ENCODE data around the gene PLXNA3. TPM values are rescaled to one million over a fixed set of nuclear protein-coding genes. Genes with fewer than 3 reads are reported as not detected.

Gene PLXNA3
- polyA plus RNA-seq, 1 experiment: 36.0 TPM

- no peak overlapping the region for H3K4me3 ChIP-seq (ENCODE audit: low read depth, low read length)
- ChIA-PET POLR2A (no interaction called here), CTCF (interaction anchor here (1.5 kb wide), 1 partner anchor 13 kb away, joined by 3 read pairs; no protein-coding TSS in a partner anchor)
- TF ChIP-seq CTCF (IDR thresholded peaks at IDR 0.05; ENCODE audit: insufficient read depth, low read depth, low read length): no peak
- no peaks in the 10 kb centered on the region; the same call in 1 of the 2 replicates for H3K36me3 ChIP-seq (ENCODE audit: control insufficient read depth, insufficient read depth, low read length)
- no peaks in the 10 kb centered on the region for H3K27me3 ChIP-seq (ENCODE audit: control insufficient read depth, insufficient read depth, low read length)
- DNase-seq (ENCODE audit: low read depth): no peak
Observed at GRCh38 chrX:154420402-154420756, 37.7 kb upstream of the PLXNA3 start.

- peaks cover under 1% of the 10 kb centered on the region; the same call in 1 of the 2 replicates for H3K36me3 ChIP-seq (ENCODE audit: control insufficient read depth, insufficient read depth, low read length)
- no peaks in the 10 kb centered on the region for H3K27me3 ChIP-seq (ENCODE audit: control insufficient read depth, insufficient read depth, low read length)
- ChIA-PET CTCF (interaction anchor here (1.1 kb wide), 1 partner anchor 15 kb away, joined by 3 read pairs; no protein-coding TSS in a partner anchor), POLR2A (no interaction called here)
- no peak for TF ChIP-seq CTCF (IDR thresholded peaks at IDR 0.05; ENCODE audit: insufficient read depth, low read depth, low read length)
- no peak overlapping the region for H3K4me3 ChIP-seq (ENCODE audit: low read depth, low read length)
- DNase-seq (ENCODE audit: low read depth): no peak
Observed at GRCh38 chrX:154426916-154427770, 30.9 kb upstream of the PLXNA3 start.

- ChIA-PET CTCF (interaction anchor here (0.6 to 0.8 kb wide), 2 partner anchors 17 to 30 kb away, joined by 3 to 6 read pairs; partner anchors contain the start of genes RPL10 and TAFAZZIN), POLR2A (no interaction called here)
- peaks cover 3% of the 10 kb centered on the region; the same call in 1 of the 2 replicates for H3K36me3 ChIP-seq (ENCODE audit: control insufficient read depth, insufficient read depth, low read length)
- peak; percentile 61 for DNase-seq (ENCODE audit: low read depth)
- TF ChIP-seq CTCF (IDR thresholded peaks at IDR 0.05; ENCODE audit: insufficient read depth, low read depth, low read length): no peak
- H3K4me3 ChIP-seq (ENCODE audit: low read depth, low read length): peak within 1 kb of the TSS; percentile 66
- no peaks in the 10 kb centered on the region for H3K27me3 ChIP-seq (ENCODE audit: control insufficient read depth, insufficient read depth, low read length)
Observed at GRCh38 chrX:154428176-154429171, 29.6 kb upstream of the PLXNA3 start, which contains the start of gene ATP6AP1. Gene ATP6AP1, plus strand, starts transcription at chrX:154428677. Its CDS starts 16 bp downstream, at chrX:154428693.

- DNase-seq (ENCODE audit: low read depth): no peak
- Histone ChIP-seq H3K36me3 (ENCODE audit: control insufficient read depth, insufficient read depth, low read length) (peaks cover 9% of the 10 kb centered on the region), H3K27me3 (ENCODE audit: control insufficient read depth, insufficient read depth, low read length) (no peaks in the 10 kb centered on the region), H3K4me3 (ENCODE audit: low read depth, low read length) (no peak overlapping the region)
- TF ChIP-seq CTCF (IDR thresholded peaks at IDR 0.05; ENCODE audit: insufficient read depth, low read depth, low read length): no peak
- ChIA-PET POLR2A (no interaction called here), CTCF (interaction anchor here (0.9 kb wide), 1 partner anchor 29 kb away, joined by 5 read pairs; no protein-coding TSS in a partner anchor)
Observed at GRCh38 chrX:154429711-154430110, 28.4 kb upstream of the PLXNA3 start.
